Stimulated activated CD4-positive, alpha-beta T cell treated with anti-CD3 and anti-CD28 coated beads, Interleukin-4, amount 100 ng/mL, for 24 hours (primary cell): ENCODE results near the gene SCAMP2.

ENCODE experiments used
- DNase-seq: peaks from one replicate; pipeline ENCODE4 v3.0.0-alpha.2; 2020

The SCAMP2 gene

DNA sequence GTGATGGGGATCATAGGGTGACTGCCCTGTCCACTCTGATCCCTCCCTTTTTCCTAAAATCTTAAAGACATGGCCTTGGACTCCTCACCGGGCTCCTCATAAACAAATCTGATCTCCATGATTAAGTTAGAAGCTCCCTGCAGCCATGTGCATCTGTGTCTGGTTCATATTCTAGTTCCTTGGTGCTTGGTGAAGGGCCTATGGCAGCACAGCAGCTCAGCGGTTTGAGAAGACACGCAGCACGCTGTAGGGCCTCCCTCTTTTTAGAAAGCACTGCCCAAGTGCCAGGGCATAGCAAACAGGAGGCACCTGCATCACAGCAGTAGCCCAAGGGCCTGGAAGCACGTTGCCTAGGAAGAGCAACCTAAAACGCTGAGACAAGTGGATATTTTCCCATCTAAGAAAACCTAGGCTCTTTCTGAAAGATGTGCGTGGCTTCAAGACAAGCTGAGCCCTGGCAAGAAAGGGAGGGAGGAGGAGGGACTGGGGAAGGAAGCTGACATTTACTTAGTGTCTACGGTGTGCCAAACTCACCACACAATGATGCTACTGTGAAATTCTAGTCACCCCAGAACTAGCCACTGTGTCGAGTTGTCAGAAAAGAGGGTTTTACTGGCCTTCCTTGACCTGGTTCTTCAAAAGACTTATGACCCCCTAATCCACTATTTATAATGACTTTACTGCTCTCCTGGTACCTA, 15.3 kb downstream of the SCAMP2 start:
- no peak for DNase-seq

DNA sequence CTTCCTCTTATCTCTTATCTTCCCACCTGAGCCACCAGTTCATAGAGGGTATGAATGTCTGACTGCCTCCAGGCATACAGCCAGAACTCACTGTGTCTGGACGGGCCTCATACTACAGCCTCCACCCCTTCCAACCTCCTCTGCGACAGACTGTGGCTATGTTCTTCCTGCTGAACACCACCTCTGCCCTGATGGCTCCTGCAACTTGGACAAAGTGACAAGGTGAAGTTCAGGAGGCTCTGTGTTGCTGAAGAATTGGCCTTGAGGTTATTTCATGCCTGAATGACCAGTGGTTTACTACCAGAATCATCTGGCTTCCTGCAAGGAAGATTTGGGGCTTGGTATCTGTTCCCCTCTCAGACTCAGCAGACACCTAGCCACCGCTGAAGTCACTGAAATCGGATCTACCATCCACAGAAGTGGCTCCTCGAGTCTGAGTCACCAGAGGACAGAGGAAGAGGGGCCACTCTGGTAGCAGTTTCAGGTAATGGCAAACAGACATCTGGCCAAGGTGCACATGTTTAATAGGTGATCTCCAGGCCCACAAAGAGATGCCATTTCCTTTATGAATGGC, 16.0 kb downstream of the SCAMP2 start:
- no peak for DNase-seq

DNA sequence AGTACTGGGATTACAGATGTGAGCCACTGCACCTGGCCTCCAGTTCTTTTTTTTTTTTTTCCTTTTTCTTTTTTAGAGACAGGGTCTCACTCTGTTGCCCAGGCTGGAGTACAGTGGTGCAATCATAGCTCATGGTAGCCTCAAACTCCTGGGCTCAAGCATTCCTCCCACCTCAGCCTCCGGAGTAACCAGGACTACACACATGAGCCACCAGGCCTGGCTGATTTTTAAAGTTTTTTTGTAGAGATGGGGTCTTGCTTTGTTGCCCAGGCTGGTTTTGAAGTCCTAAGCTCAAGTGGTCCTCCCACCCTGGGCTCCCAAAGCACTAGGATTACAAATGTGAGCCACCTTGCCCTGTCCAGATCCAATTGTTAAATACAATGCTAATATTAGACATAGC, 16.6 kb downstream of the SCAMP2 start:
- no peak for DNase-seq

DNA sequence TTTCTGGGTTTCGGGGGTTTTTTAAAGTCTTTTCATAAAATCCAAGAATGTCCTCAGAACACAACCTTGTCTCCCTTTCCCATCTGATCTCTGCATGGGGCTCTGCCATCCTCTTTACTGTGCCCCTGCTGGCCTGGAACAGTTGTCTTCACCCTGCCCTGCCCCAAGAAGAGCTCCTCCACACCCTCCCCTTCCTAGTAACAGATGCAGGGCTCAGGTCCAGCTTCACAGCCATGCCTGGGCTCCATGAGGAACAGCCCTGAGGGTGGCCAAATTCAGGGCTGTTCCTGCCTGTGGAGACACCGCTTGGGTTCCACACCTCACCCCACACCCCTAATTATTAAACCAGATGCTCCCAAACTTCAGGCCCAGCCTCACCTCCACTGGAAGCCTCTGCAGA, 17.3 kb downstream of the SCAMP2 start:
- DNase-seq: no peak

DNA sequence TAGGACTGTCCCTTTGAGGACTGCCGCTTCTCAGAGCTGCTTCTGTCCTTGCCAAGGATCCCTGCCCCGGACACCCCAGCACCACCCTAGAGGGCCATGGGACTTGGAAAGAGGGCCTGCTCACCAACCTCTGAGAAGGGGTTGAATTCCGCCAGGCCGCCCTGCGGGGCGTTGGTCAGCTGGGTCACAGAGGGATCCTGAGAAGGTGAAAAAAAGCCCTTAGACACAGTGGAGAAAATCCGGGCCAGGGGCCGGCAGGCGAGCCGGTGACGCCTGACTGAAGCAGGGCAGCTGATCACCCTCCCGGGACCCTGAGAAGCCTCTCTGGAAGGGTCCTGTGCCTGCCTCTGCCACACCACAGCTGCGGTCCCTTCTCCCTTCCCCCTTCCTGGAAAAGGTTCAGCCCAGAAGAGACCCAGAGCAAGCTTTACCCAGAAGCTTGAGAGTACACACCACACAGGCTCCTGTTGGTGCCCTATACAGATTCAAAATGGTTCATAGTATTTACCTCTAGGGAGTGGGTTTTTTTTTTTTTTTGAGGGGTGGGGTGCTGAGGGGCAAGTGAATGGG, 18.6 kb downstream of the SCAMP2 start:
- DNase-seq: no peak

DNA sequence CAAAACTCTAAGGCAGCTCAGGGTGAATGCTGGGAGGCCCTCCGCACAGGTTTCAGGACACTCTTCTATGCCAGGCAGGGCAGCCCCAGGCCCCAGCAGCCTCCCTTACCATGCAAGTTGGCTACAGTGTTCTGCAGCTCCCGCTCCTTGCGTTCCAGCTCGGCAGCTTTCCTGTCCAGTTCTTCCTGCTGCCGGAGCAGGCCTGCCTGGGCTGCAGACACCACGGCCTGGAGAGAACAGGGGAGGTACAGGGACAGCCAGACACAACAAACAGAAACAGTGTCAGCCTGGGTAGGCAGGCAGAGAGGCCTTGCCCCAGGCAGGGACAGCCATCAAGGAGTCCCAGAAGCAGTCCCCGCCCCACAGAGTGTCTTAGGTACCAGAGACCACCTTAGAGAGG, 21.2 kb downstream of the SCAMP2 start:
- DNase-seq: no peak

DNA sequence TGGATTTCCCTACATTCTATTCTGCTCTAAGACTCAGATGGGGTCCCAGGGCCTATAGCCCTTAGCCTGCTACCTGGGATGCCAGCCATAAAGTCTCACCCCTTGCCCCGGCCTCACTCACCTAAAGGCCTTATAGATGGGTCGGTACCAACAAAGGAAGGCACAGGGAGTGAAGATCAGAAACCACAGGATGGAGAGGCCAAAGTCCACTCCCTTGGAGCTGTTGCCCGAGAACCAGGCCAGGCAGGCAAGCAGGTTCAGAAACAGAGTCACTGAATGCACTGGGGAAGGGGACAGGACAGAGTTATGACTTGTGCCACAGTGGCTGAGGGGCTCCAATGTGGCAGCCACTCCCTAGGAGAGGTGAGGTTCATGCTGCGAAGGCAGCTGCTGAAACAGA, 22.8 kb downstream of the SCAMP2 start:
- DNase-seq: no peak

DNA sequence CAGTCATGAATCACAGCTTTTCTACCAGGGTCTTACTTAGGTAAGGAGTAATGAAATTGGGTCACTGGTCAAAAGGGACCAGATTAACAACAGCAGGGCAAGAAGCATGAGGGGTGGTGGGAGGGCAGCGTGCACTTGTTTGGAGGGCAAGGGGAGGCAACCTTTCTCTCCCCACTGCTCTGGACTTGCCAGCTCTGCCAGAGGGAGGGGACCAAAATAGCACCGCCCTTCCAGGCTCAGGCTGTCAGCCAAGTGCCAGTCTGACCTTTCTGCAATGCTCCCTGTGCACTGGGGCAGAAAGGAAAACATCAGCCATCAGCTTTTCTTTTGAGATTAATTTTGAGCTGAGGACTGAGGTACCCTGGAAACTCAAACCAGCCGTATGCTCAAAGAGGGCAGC, 25.7 kb downstream of the SCAMP2 start:
- no peak for DNase-seq

DNA sequence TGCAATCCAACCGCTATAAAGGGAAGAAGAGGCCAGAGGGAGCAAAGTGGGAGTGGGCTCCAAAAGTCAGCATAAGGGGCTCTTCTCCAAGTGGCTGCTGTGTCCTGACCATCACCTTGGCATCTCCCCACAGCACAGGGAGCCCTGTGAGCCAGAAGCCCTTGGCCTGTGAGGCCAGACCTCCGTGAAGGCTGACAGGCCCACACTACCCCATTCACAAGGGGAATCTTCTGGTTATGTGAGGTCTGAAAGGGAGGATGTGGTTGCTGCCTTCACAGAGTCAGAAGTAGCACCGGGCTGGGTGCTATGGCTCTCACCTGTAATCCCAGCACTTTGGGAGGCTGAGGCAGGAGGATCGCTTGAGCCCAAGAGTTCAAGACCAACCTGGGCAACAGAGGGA, 27.6 kb downstream of the SCAMP2 start:
- no peak for DNase-seq

DNA sequence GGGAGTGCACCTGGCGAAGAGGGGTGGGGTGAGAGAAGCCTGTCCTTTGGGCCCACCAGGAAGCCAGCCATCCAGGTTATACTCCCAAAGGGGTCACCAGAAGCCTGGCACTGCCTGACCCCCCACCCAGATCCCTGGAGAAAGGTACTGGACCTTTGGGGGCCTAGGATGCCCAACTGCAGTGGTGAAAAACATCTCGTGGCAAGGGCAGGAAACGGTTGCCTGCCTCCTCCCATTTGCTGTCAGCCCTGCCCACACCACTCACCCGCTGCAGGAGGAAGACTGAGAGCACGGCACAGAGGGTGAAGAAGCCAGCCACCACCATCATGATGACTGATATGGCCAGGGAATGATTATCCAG, 28.0 kb downstream of the SCAMP2 start:
- peak; percentile 59 for DNase-seq

DNA sequence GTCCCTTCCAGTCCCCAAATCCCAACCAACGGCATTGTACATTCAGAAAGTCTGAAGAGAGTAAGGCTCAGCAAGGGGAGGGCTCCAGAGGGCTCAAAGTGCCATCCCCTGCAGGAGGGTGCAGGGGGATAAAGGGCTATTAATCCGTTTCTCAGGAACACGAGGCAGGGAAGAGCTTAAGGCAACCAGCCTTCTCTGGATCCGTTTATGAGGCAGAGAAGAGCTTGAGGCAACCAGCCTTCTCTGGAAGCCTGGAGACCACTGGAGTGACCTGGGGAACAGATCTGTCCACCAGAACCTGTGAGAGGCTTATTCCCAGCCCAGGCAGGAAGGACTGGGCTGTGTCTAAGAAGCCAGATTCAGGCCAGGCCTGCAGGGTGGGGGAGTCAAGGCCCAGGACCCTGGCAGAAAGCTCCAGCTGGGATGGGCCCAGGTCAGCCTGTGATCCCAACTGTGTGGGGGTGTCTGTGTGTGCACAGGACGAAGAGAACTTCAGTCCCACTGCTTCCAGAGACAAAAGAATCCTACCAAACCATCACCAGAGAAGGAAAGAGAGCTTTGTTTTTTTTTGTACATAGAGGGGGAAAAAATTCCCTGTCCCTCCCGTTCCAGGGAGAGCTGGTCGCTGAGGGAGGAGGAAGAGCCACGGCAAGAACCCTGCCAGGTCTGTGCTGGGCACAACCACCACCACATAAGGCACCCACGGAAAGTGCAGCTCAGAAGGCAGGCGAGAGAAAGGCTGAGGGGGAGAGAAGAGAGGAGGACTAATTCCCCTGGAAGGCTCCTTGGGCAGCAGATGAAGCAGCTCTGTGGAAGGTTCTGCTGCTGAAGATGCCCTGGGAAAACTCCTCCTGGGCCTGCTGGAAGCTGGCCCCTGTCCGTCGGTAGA, 28.6 kb downstream of the SCAMP2 start:
- peak; percentile 9 for DNase-seq

DNA sequence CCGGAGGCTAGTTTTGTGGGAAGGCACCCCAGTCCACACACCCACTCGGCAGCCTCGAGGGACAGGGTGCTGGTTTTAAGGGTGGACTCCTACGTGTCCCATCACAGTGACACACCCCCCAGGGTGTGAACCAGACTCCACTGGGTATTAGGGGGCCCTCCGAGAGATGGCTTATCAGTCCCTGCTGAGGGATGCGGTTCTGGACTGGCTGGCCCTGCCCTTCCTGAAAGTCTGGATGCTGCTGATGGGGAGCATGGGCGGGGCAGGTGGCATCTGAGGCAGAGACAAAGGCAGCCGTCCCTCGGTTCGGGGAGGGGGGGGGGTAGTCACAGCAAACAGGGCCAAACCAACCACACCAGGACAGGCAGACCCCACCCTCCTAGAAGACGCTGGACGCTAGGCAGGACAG, 29.3 kb downstream of the SCAMP2 start:
- no peak for DNase-seq

DNA sequence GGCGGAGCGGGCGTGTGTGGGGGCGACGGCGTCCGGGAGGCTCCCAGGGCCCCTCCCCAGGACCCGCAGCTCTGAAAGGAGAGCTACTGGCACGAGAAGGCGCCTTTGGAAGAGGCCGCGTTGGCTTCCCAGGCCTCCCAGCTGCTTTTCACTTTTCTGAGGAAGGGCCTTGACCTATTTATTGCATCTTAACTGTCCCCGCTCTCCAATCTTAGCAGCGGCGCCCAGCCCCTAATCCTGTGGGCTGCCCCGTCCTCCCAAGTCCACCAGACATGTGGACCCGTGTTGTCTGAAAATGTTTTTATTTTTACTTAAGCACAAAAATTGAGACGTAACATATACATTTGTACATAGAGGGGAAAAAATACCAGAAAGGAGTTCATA, 29.7 kb downstream of the SCAMP2 start:
- no peak for DNase-seq

DNA sequence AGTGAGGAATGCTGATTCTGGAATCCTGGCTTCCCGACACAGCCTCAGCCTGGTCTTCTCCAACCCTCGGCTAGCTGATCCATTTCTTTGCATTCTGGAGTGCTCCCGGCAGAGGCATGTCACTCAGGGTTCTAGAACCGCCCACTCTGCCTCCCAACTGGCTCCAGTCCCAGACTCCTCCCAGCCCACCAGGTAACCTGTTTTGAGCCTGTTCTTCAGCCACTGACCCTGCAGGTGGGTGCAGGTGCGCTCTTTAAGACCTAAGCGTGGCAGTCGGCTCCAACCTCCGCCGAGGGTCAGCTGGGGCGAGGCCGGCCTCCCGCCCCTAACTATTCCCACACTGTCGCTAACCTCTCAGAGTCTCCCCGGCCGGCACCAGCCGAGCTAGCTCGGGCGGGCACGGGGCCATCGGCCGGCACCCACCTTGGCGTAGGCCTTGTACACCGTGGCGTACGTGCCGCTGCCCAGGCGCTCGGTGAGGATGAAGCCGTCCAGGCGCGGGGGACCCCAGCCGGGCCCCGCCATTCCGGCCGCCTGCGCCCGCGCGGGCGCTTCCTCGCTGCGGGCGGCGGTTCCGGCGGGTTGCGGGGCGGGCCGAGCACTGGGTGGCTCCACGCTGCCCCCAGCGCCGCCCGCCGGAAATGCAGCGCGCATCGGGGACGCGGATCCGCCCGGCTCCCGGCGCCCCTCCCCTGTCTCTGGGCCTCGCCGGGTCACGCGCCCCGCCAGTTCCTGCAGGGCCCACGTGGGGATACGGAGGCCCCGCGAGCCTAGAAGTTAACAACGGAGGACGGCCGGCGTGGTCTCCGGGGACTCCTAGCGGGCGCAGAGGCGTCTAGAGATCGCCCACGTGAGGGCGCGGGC, 30.4 kb downstream of the SCAMP2 start, which contains the start of gene ULK3:
TSS of gene ULK3 (minus strand) at position 576 of the 864 bp plus-strand sequence. CDS start at position 525, 51 bp downstream.
- peak; percentile 92 for DNase-seq

DNA sequence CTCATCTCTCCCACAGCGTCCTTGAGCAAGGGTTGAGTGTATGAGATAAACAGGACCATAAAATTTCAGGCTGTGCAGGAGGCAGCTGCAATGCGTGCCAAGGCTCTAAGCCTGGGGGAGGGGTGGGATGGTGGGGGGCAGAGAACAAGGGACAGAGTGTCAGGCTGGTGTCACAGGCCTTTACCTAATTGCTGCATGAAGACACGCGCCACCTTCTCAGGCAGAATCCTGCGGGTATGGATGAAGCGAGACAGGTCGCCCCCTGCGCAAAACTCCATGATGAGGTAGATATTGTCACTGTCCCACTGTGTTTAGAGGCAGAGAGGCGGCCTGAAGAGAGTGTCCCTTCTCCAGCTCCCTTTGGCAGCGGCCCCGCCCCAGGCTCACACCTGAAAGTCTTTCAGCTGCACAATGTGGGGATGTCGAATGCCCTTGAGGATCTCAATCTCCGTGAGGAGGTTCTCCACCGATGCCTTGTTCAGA, 31.2 kb downstream of the SCAMP2 start:
- DNase-seq: no peak

DNA sequence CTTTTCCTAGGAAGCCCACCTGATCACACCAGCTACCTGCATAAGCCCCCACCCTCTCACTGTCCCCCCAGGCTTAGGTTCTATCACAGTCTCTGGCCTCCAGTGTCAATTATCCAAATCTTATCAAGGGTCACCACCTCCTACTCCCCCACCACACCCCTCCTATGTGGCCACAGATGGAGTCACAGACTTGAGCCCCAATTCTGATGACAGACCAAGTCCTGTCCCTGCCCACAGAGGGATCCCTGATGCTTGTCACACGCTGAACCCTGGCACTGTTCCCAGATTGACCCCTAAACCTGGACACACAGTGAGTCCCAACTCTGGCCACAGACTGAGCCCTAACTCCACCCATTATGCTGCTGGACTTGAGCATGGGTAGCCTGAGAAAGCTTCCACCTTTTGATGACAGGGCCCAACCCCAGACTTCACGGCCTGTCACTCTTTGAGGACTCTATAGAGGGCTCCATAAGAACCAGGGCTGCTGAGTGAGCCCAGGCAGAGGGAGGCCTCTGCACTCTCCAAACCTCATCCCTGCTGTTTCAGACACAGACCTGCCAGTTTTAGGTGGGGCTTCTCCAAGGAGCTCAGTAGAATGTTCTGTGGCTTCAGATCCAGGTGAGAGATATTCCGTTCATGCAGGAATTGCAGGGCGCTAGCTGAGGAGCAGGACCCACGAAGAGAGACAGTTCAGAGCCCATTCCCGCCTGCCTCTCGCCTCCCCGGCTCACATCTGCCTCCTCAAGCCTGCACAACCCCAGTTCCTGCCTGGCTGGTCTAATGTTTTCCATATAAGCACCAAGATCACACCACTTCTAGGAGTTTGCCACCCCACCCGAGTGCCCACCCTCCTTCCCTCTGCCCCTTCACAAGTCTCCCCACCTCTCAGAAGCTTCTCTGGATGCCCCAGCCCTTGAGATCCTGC, 32.1 kb downstream of the SCAMP2 start:
- DNase-seq: no peak

DNA sequence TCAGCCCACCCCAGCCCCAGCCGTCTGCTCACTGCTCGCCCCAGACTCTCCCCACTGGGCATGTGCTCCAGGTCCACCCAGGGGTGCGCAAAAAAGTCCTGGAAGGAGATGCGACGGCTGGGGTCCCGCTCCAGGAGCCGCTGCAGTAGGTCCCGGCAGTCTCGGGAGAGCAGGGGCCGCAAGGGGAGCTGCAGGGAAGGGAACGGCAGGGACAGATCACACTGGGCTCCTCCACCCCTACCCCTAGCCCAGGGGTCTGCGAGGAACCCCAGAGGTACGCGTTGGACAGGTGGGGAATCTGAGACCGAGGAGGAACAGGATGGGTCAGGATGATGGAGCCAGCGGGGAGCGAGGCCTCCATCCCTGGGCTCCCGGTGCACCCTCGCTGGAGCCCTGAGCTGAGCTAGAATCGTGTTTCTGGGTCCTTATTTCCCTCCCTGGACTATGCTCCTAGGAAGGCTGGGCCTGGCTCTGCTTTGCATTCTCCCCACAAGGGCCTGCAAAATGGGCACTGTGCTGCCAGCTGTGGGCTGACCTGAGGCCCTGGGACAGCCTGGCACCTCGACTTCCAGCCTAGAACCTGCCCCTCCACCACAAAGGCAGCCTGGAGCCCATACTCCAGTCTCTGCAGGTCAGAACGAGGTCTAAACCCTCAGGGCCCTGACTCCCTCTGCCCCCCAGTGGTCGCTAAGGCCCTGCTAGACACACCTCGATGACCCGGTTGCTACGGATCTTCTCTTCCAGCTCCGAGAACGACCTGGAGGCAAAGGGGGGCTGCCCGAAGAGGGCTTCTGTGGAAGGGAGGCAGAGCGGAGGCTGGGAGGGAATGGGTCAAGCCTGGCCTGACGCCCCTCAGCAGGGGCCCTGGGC, 33.4 kb downstream of the SCAMP2 start:
- DNase-seq: no peak

DNA sequence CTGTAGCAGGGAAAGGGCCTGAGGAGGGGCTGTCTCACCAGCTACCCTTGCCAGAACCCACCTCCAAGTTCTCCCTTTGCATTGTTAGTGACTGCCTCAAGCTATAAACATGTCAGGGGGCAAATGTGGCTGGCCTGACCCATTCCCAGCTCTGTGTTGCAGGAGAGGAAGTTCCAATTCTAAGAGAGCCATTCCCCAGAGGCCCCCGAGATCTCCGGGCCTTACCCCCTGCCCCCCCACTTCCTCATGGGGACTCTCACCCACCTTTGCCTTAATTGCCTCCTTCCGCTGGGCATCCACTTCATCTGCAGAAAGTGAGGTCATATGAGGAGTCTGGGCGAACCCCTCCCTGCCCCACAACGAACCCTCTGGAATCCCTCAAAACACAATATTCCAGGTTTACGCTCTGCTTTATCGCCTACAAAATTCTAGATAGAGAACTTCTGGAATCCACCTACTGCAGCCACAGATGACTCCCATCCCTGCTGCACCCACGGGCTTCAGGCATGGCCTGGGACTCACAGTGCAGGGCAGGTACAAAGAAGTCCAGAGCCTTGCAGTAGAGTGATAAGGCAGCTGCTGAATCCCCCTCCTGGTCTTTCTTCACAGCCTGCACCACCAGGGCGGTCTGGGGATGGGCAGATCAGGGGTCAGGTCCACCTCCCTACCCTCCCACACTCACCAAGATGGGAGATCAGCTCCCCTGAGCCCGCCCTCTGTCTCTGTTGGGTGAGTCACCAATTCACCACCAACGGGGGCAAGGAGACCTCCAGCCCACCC, 34.2 kb downstream of the SCAMP2 start:
- DNase-seq: no peak

DNA sequence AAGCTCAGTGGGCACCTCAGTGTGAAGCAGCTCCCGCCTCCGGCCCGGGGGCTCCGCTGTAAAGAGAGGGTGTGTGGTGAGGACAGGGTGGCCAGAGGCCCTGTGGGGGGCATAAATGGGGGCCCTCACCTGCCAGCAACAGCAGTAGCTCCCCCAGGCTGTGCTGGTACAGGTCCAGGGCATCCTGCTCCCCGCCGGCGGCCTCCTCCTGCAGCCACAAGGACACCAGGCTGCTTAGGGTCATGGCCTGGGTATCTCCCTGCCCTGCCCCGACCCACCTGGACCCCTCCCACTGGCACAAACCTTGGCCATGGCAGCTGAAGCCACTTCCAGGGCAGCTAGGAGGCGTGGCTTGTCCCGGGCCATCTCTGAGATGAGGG, 35.0 kb downstream of the SCAMP2 start:
- no peak for DNase-seq
